Muscle layer of colon (tissue), 2 donors: ENCODE data around the gene PLXNB2.

Experiments used
- H3K27ac ChIP-seq: one replicate; pipeline ENCODE4 v1.7.0; 2013; ENCODE audit warnings: low read depth, mild to moderate bottlenecking, low read length, moderate library complexity
- H3K27me3 ChIP-seq, 2 donors: one replicate each; pipeline ENCODE4 v1.7.0; 2013; ENCODE audit warnings: low read length in 2 of 2, mild to moderate bottlenecking in 2 of 2; ENCODE audit not compliant: insufficient read depth in 2 of 2, control insufficient read depth in 1 of 2
- H3K36me3 ChIP-seq: one replicate; pipeline ENCODE4 v1.7.0; 2013; ENCODE audit warnings: mild to moderate bottlenecking, low read length; ENCODE audit not compliant: insufficient read depth
- H3K4me1 ChIP-seq: one replicate; pipeline ENCODE4 v1.7.0; 2013; ENCODE audit warnings: mild to moderate bottlenecking, low read length; ENCODE audit not compliant: insufficient read depth
- H3K4me3 ChIP-seq, 2 donors: one replicate each; pipeline ENCODE4 v1.7.0; 2013; ENCODE audit warnings: low read length in 2 of 2, low read depth in 1 of 2, mild to moderate bottlenecking in 1 of 2, moderate library complexity in 1 of 2
- H3K9ac ChIP-seq: one replicate; pipeline ENCODE4 v1.7.0; 2013; ENCODE audit warnings: low read length
- H3K9me3 ChIP-seq: one replicate; pipeline ENCODE4 v1.7.0; 2013; ENCODE audit warnings: mild to moderate bottlenecking, low read length
- donor health status: abdominal sarcoma.
- donor health status: Adenocarcinoma of cecum.

PLXNB2 gene

DNA sequence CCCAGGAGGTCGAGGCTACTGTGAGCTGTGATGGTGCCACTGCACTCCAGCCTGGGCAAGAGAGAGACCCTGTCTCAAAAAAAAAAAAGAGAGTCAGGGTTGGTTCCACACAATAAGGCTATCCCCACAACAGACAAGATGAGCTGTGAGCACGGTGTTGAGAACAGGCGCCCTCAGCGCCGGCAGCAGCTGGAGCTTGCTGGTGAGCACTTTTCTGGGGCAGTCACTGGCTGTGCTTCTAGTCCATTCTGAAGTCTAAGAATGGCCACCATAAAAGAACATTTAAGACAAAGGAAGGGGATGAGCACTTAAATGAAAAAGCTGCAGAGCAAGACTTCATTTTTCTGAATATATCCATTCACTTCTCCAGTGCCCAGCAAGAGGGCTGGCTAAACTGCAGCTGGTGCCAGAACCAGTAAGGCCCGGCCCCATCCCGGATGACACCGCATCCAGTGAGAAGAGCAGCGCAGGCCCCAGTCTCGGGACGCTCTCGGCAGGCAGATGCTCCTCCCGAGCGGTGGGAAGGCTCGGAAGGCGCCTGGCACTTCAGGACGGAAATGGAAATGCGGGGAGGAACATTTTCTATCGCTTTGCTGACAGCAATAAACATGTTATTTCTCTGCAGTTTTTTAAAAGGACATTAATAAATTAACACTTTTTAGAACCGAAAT, 74.8 kb downstream of the PLXNB2 start:
- Histone ChIP-seq H3K9ac (no peak overlapping the region), H3K9me3 (no peaks in the 10 kb centered on the region), H3K36me3 (peaks cover 16% of the 10 kb centered on the region), H3K27ac (no peak overlapping the region), H3K4me3 (no peak overlapping the region), H3K27me3 (no peaks in the 10 kb centered on the region), H3K4me1 (no peaks in the 10 kb centered on the region)

DNA sequence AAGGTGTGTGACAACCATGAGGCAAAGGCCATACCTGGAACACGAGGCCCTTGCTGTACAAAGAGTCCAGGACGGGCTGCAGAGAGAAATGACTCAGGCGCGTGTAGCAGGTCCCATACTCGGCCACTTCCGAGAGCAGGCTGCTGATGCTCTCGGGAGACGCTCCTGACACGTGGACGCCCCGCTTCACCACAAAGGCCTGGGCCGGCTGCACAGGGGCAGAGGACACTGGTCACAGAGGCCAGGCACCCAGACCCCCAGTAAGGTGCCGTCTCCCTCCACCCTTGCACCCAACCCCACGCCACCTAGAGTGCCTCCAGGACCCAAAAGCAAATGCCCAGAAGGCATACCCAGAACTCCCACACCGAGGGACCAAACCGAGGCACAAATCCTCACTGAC, 78.1 kb downstream of the PLXNB2 start:
- H3K36me3 ChIP-seq, result peaks cover 36% of the 10 kb centered on the region
- H3K9me3 ChIP-seq, result no peaks in the 10 kb centered on the region
- H3K4me3 ChIP-seq, result no peak overlapping the region
- H3K27ac ChIP-seq, result no peak overlapping the region
- no peaks in the 10 kb centered on the region for H3K4me1 ChIP-seq
- no peak overlapping the region for H3K9ac ChIP-seq
- no peaks in the 10 kb centered on the region for H3K27me3 ChIP-seq

DNA sequence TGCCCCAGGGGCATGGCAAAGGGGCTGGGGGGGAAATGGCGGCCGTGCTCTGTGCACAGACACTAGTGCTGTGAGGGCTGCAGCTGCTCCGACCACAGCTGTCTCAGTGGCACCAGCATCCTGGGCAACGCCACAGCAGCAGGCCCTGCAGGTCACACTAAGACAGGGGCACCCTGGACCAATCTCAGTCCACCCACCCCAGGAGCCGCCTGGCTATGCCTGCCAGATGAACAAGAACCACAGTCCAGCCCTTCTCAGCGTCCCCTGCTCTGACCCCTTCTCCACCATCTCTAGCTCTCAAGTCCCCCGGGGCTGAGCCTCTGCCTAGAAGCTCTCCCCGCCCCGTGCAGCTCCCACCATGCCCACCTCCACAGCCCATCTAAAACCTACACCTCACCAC, 79.1 kb downstream of the PLXNB2 start:
- Histone ChIP-seq H3K9me3 (no peaks in the 10 kb centered on the region), H3K9ac (no peak overlapping the region), H3K4me1 (no peaks in the 10 kb centered on the region), H3K27me3 (no peaks in the 10 kb centered on the region), H3K36me3 (peaks cover 45% of the 10 kb centered on the region), H3K4me3 (no peak overlapping the region), H3K27ac (no peak overlapping the region)

GRCh38 chr22:50227579-50228215, 79.7 kb downstream of the PLXNB2 start:
- Histone ChIP-seq H3K27ac (no peak overlapping the region), H3K4me1 (no peaks in the 10 kb centered on the region), H3K9me3 (no peaks in the 10 kb centered on the region), H3K9ac (no peak overlapping the region), H3K36me3 (peaks cover 50% of the 10 kb centered on the region), H3K4me3 (no peak overlapping the region), H3K27me3 (no peaks in the 10 kb centered on the region)

DNA sequence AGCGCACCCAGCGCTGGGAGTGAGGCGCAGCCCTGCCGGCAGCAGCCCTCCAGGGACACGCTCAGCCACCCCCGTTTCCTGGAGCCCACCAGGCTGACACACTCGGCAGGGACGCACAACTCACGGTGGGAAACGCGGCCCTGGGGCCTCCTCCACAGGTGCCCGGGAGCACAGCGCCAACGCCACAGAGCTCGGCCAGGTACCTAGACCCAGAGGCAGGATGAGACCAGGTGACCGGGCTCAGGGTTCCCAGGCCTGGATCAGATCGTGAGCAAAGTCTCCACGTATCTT, 80.6 kb downstream of the PLXNB2 start:
- Histone ChIP-seq H3K36me3 (peaks cover 54% of the 10 kb centered on the region), H3K27ac (no peak overlapping the region), H3K4me3 (no peak overlapping the region), H3K4me1 (no peaks in the 10 kb centered on the region), H3K27me3 (no peaks in the 10 kb centered on the region), H3K9me3 (no peaks in the 10 kb centered on the region), H3K9ac (no peak overlapping the region)

DNA sequence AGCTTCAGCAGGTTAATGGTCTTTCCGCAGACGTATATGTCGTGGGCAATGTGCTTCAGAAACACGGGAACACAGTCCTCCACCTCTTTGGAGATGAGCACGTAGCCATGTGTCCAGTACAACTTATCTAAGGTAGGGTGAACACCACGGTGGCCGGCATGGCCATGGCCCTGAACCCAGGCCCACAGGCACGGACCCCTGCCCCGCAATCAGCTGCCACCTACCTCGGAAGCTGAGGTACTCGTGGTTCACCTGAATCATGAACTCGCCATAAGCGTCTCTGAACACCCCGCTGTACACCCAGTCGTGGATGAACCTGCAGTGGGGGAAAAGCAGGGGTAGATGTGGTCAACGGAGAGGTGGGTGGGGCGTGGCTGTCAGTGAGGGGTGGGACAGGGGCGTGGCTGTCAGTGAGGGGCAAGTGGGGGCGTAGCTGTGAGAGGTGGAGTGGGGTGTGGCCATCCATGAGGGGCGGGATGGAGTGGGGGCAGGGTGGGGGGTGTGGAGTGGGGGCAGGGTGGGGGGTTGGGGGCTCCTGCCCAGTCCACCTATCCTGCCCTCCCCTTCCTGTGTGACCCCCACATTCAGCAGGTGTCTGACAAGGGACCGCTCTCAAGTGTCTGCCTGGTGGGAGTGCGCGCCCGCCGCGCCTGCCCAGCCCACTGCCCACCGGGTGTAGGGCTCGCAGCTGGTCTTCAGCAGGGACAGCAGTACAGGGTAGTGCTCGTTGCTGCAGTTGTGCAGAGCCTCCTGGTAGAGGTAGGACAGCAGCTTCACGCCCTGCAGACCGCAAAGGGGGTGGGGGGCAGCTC, 81.2 kb downstream of the PLXNB2 start:
- no peak overlapping the region for H3K27ac ChIP-seq
- no peak overlapping the region for H3K9ac ChIP-seq
- H3K4me1 ChIP-seq, result no peaks in the 10 kb centered on the region
- no peak overlapping the region for H3K4me3 ChIP-seq
- H3K27me3 ChIP-seq, result no peaks in the 10 kb centered on the region
- H3K36me3 ChIP-seq, result peaks cover 59% of the 10 kb centered on the region
- no peaks in the 10 kb centered on the region for H3K9me3 ChIP-seq

GRCh38 chr22:50225200-50225969, 82.1 kb downstream of the PLXNB2 start:
- Histone ChIP-seq H3K36me3 (peaks cover 68% of the 10 kb centered on the region), H3K27ac (no peak overlapping the region), H3K27me3 (no peaks in the 10 kb centered on the region), H3K4me1 (no peaks in the 10 kb centered on the region), H3K9ac (no peak overlapping the region), H3K4me3 (no peak overlapping the region), H3K9me3 (no peaks in the 10 kb centered on the region)
